HG02885 (cell line): ENCODE results near the gene TEDC1.

Source experiments
- ATAC-seq: cut with Tn5 transposase; IDR thresholded peaks from one replicate; pipeline ENCODE4 v1.9.1; 2021; ENCODE audit warnings: mild to moderate bottlenecking; ENCODE audit not compliant: unreplicated experiment, poor library complexity

TEDC1 gene

DNA sequence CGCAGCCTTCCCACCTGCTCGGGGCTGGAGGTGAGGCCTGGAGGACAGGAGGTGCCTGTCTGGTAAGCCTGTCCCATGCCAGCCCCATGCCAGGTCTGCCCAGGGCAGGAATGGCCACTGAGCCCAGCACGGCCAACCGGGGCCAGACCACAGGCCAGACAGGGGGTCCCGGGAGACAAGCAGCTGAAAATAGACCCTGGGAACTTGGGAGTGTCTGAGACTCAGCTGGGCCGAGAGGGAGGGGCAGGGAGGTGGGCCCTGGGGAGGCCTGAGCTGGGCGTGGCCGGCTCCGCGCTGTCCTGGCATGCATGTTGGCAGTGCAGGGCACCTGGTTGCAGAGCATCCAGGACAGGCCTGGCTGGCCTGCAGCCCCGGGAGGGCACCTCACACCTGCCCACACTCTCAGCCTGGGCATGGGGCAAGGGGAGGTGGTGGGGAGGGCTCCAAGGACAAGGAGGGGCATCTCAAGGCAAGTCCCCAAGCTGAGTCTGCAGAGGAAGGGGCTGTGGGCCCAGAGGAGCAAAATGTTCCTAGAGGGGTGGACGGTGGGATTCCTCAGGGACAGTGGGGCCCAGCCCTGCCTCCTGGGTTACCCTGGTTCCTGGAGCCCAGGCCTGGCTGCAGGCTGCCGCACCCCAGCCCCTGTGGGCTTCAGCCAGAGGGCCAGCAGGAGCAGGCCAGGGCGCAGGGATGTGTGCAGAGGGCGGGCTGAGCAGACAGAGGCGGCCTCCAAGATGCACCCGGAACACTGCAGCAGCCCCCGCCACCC lies 7.6 kb upstream of the TEDC1 start:
- no peak for ATAC-seq

DNA sequence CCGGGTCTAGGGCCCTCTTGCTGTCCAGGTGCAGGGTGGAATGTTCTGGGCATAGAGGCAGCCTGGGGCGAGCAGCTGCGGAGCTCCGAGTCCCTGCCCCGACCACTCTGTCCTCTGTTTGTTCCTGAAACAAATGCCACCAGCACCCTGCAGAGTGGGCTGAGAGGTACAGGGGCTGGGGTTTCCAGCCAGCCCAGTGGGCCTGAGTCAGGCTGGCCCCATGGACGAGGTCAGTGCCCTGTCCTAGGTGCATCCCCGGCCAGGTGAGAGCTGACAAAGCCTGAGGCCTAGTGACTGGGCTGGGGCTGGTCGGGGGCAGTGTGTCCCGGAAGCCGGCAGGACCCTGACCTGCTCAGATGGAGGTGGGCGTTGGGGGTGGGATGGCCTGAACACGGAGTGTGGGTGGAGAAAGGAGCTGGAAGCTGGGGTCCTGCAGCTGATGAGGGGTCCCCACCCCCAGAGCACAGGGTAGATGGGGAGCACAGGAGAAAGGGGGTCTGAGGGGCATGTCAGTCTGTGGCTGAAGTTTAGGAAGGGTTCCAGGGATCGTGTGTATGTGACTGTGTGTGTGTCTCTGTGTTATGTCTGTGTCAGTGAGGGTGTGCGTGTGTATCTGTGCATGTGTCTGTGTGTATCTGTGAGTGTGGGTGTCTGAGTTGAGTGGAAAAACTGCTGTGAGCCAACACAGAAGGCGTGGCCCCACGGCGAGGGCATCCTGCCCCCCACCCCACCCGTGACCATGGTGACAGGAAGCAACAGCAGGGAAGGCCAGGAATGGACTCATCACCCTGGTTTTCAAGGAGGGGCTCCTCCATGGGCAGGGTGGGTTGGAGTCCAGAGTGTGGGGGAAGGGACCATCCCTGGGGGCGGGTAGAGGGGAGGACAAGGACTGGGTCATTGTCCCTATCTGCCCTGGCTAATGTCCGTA lies 6.7 kb upstream of the TEDC1 start:
- no peak for ATAC-seq

DNA sequence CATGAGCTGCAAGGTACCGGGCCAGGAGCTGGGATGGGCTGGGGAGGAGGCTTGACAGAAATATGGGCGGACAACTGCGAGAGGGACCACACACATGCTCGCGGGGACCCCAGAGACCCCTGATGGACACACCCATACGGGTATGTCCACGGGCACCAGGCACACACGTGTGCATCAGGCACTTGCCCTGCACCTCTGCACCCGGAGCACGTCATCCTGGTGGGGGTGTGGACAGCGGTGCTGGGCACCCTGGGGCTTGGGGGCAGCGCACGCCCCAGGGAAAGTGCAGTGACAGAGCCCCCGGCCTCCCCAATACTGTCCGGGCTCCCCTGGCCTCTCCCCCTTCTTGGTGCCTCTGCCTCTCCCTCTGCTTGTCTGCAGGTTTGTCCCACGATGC lies 6.1 kb upstream of the TEDC1 start:
- no peak for ATAC-seq

DNA sequence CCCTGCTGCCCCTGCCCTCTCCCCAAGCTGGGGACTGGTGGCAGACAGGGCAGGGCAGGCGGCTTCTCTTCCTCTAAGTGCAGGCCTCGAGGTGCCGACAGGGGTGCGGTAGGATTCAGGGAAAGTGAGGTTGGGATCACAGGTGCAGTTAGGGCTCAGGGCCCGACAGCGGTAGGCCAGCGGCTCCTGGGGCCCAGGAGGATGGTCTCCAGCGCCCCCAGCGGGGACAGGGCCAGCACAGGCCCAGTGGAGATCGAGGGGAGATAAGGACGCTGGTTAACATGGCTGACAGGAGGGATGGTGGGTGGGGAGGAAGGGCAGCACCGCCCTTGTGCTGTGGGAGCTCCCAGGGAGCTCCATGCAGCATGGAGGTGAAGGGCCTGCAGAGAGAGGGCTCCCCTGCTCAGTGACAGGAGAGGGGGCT lies 5.3 kb upstream of the TEDC1 start:
- no peak for ATAC-seq

DNA sequence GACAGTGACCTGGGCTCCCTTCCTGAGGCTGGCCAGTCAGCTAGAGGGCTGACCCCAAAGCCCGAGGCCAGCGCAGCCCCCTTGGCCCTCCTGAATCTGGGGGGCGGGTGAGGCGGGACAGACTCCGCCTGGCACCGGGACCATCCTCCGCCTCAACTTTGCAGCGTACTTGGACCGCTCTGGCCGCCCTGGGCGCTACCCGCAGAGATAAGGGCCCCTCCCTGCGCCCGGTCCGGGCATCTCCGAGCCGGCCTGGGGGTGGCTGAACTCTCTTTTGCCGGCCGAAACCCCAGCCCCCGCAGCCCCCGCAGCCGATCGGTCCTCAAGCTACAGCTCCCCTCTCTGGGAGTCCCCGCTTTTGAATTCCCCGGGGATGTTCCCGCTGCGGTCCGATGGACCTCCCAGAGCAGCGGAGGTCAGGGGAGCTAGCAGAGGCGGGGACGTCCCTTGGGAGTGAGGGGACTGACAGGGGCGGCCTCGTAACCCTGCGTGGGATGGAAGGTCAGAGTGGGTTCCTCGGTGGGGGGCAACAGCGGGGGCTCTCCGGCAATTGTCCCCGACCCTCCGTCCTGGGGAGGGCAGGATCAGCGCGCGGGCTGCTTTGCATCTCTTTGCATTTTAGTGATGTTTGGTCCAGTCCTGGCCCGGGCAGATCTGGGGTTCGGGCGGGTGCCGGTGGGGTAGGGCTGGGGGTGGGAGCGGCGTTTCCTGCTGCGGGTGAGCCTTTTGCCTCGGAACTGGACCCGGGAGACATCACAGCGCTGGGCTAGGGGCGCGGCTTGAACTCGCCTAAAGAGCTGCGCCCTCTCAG lies 4.7 kb upstream of the TEDC1 start, which contains the start of gene CRIP1:
CRIP1 (plus strand) TSS at position 724 of the 811 bp plus-strand sequence. CDS start 374 bp downstream, outside the sequence.
- ATAC-seq = no peak

DNA sequence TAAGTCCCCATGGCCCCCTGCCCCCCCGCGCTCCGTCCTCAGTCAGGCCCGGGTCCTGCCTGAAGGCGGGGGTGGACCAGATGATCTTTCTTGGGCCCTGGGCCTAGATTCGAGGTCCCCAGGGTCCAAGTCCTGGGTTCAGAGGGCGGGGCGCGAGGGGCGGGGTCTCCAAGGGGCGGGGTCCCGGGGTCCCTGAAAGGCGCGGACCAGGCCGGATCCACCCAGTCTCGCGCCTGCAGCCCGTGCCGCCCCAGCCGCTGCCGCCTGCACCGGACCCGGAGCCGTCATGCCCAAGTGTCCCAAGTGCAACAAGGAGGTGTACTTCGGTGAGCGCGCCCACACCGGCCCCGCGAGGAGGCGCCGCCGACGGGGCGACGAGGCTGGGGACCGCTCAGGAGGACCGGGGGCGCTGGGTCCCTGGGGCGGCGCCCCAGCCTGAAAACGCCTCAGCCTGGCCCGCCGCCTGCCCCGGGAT lies 4.0 kb upstream of the TEDC1 start:
- no peak for ATAC-seq

DNA sequence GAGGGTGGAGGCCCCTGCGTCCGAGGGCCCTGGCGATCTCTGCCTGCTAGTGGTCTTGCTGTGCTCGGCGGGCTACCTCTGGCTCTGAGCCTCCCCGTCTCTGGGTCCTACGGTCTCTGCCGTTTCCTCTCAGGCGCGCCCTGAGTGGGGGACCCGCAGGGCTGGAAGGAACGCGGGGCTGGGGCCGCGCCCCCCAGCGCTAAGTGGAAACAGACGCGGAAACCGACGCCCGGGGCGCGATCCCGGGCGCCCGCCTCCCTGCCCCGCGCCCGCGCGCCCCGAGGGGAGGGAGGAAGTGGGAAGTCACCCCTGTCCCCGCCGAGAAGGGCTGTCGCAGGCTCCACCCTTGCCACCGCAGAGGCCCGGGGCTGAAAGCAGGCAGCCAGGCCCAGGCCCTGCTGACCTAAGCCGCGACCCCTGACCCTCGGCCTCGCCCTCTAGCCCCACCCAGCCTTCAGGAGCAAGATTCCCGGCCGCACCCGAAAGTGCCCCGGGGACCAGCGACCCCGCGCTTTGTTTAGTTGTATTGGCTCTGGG lies 3.5 kb upstream of the TEDC1 start:
- no peak for ATAC-seq

DNA sequence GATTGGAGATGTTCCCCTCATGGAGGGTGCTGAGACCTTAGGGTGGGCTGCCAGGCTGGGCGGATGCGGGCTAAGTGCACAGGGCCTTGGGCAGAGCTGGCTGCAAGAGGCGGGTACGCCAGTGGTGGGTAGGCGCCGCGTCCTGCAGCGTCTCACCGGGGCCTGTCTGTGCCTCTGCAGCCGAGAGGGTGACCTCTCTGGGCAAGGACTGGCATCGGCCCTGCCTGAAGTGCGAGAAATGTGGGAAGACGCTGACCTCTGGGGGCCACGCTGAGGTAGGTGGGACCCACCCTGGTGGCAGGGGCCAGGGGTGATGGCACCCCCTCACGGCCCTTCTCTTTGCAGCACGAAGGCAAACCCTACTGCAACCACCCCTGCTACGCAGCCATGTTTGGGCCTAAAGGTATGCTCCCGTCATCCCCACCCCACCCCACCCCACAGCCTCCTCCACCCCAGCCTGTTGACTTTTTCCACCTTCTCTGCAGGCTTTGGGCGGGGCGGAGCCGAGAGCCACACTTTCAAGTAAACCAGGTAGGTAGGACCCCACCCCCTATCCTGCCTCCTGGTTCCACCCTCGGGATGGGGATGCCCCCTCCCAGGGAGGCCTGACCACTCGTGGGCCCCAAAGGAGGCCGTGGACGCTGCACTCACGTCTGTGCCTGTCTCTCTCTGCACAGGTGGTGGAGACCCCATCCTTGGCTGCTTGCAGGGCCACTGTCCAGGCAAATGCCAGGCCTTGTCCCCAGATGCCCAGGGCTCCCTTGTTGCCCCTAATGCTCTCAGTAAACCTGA lies 2.9 kb upstream of the TEDC1 start:
- no peak for ATAC-seq

DNA sequence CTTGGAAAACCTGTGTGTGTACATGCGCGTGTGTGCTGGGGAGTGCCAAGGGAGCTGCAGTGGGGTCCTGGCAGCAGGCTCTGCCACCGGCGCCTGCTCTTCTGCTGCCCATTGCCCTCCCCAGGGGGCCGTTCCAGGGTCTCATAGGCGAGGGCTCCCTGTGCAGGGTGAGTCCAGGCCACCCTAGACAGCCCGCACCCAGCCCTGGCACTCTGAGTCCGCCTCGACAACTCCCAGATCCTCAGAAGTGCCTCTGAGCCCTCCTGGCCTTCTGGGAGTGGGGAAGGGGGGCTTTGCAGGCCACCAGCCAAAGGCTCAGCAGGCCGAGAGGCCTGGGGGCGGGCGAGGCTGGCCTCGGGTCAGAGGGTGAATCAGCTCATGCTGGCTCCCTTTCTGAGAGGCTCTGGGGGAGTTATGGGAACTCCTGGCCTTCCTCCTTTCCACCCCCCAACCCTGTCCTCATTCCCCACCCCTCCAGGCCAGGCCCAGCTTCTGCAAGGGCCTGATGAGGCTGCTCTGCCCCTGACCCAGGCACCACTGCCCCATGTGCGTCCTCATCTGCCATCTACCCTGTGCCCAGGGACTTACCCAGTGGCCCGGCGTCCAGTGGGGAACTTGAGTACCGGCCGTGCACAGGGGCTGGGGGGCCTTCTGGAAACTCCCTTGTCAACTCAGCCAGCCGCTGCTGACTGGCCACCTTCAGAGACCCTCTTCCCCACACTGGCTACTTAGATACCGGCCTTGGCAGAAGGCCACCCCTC lies 2.1 kb upstream of the TEDC1 start:
- ATAC-seq = no peak

DNA sequence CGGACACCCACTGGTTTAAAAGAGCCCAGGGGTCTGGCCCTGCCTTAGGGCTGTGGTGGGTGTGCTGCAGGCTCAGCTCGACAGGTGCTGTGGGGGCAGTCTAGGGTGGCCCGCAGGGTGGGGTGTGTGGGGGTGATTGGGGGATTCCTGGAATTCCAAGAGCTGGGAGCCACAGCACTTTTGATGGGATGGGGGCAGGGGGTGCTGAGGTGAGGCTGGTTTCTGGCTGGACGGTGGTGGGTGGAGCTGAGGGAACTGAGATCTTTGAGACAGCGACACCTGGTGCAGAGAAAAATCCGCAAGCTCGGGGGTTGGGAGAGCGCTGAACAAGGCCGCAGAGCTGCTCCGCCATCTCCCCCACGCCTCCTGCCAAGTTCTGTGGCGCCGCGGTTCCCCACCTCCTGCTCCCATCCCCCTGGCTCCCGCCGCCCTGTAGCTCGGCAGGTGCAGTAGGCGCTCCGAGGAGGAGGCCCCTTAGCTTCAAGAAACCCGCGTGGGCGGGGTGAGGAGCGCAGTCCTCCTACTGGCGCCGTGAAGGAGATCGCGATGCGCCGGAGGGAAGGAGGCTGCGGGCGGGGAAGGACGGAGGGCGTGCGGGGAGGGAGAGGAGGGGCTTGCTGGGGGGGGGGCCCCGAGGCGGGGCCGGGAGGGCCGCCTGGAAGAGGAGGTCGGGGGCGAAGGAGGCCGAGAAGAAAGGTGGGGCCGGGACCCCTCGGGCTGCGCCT lies 1.3 kb upstream of the TEDC1 start:
- no peak for ATAC-seq

DNA sequence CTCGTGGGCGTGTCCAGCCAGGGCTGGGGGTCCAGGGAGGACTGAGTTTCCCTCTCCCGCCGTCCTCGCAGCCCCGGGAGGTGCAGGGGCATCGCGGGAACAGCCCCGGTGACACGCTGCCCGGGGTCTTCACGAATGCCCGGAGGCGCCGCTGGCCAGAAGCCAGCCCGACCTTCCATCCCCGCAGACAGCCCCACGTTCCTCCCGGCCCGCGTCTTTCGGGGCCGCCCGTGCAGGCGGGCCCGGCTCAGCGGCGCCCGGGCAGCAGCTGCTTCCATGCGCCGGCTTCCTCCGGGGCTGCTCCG lies 827 bp upstream of the TEDC1 start:
- ATAC-seq = peak; percentile 1

DNA sequence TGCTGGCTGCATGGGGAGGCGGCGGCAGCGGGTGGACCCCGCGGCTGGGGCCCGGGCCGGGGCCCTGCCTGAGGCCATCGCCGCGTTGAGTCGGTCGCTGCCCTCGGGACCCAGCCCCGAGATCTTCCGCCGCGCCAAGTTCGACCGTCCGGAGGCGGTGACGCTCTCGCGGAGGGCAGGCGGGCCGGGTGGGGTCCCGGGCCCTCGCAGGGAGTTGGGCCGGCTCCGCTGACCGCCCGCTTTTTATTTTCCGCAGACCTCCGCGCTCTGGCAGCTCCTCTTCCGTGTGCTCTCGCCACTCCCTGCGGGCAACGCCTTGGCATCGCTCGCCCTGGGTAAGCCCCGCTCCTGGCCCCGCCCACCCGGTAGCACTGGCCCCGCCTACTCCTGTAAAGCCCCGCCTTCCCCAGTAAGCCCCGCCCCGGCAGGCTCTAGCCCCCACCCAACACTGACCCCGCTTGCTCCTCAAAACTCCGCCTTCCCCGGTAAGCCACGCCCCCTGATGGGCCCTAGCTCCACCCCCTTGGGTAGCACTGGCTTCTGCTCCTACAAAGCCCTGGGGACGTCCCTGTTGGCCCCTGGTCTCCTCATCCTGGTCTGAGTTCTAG lies 424 bp downstream of the TEDC1 start:
- ATAC-seq = no peak

DNA sequence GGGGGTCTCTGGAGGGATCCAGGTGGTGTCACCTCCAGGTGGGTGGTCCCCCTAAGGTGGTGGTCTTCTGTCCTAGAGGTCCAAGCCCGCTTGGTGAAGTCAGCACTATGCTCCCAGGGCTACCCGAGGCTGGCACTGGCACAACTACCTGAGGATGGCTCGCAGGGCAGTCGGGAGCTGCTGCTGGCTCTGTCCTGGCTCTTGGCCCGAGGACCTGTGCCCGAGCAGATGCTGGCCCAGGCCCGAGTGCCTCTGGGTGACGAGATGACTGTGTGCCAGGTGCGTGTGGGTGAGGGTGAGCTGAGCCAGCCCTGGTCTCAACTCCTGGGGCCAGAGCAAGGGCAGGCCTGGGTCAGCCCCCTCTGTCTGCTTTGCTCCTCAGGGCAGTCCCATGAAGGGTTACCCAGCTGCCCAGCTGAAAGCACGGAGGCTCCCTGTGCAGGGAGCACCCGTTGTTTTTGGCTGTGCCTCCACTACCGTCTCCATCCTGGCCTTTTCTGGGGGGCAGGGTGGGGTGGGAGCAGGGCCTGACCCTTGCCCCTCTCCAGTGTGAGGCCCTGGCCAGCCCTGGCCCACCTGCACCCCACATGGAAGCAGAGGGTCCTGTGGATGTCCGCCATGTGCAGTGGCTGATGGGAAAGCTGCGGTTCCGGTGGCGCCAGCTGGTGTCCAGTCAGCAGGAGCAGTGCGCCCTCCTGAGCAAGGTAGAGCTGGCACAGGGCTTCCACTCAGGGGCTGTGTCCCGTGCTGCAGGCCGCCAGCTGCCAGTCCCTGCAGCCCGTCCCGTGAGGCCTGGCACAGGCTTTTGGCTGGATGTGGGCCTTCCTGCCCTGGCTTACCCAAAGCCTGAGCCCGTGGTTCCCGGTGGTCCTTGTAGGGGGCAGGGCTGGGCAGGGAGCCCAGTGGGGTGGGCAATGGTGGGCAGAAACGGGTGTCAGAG lies 1.3 kb downstream of the TEDC1 start:
- no peak for ATAC-seq

DNA sequence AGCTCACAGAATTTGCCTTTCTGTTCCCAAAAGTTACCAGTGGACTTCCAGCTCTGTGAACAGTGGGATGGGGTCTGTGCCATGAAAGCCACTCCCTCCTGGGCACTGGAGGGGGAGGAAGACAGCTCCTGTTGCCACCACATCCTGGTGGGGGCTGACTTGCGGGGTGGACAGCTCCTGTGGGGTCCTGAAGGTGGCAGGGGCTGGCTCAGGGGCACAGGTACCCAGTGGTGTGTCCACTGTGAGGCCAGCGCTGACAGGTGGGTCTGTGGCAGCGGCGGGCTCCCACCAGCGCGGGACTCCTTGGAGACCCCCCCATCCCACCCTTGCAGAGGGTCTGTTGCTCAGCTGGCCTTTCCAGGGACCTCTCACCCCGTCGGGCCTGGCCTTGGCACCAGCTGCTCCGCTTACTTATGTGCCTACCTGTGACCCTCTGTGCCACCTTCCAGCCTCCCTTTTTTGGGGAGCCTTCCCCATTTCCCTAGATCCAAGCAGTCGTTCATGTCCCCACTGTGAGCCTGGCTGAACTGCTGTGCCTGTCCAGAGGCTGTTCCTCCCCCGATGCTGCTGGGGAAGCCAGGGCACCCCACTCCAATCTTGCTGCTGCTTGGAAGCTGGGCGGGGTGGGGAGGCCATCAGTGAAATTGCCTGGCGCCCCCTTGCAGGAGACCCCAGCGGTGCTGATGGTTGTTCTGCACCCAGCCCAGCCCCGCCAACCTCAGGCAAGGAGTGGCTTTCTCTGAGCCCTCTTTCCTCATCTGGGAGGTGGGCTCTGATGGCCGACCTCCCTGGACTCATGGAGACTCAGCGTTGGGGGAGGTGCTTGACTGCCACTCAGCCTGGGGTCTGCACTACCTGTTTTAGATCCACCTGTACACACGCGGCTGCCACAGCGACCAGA lies 2.2 kb downstream of the TEDC1 start:
- no peak for ATAC-seq

DNA sequence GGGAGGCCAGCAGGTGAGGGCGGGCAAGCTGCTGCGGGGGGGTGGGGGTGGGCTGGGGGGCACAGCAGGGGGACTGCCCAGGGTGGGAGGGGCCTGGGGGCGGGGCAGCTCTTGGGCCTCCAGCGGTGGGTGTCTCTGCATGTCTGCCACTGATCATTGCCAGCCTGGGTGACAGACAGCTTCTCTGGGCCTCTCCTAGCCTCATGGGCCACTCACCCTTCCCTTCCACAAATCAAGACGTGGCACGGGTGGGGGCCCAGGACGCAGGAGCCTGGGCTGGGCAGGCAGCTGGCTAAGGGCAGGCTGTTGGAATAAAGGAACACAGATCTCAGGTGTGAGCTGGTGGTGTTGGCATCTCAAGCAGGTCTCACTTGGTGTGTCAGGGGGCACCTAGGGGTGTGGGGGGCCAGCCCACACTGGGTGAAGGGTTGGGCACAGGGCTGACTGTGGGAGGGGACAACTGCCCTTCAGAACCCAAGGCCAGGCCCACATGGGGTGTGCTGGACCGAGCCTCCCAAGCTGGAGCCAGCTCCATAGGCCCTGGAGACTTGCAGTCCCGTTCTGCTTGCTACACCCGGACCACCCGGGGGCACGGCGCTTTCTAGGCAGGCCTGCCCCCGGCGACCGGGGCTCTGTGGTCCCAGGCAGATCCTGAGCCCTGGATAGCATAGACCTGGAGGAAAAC lies 3.0 kb downstream of the TEDC1 start:
- no peak for ATAC-seq
